ENCODE results near the gene WNT10A. TPM values are rescaled to one million over a fixed set of nuclear protein-coding genes. Genes with fewer than 3 reads are reported as not detected.

WNT10A gene
- total and polyA plus RNA-seq, 8 donors = 4.3 to 6.7 TPM; not detected in 6

DNA sequence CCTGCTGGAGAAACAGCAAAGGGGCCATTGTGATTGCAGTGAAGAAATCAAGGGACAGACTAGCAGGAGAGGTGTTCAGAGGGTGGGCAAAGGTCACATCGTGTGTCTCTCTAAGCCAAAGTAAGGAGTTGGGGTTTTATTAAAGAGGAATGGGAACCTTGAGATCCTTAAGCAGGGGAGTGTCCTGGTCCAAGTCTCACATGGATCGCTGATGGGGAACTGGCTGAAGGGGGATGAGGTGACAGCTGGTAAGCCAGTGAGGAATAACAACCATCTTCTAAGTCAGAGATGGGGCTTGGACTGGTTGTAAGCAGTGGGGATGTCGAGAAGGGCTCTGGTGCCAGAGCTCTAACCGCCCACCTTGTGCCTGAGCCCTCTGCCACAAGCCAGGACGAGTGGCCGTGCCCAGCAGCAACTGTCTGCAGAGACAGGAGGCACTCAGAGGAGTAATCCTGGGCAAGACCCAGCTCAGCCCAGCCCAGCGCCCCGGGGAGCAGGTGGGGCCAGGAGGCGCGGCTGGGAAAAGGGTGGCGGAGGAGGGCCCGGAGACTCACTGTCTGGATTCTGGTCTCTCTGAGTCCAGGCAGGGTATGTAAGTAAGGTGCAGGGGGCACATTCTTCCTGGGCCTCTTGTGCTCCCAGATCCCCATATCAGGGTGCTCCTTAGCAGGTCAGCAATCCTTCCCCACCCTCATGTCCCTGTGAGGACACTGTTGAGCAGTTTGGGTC, 13.7 kb downstream of the WNT10A start:
- H3K4me1 ChIP-seq = peaks cover 31 to 47% (median 39%) of the 10 kb centered on the region in 4 donors
- DNase-seq = no peak
- intact Hi-C loops (cut with DNase I; ENCODE audit: low total_unique reads) = no loop called here
- no peaks in the 10 kb centered on the region for H3K9me3 ChIP-seq
- H3K27ac ChIP-seq = no peak overlapping the region
- peaks cover 10 to 84% (median 66%) of the 10 kb centered on the region in 3 donors for H3K27me3 ChIP-seq
- TF ChIP-seq POLR2A (IDR thresholded peaks at IDR 0.05) = no peak
- TF ChIP-seq, protein P1, sequence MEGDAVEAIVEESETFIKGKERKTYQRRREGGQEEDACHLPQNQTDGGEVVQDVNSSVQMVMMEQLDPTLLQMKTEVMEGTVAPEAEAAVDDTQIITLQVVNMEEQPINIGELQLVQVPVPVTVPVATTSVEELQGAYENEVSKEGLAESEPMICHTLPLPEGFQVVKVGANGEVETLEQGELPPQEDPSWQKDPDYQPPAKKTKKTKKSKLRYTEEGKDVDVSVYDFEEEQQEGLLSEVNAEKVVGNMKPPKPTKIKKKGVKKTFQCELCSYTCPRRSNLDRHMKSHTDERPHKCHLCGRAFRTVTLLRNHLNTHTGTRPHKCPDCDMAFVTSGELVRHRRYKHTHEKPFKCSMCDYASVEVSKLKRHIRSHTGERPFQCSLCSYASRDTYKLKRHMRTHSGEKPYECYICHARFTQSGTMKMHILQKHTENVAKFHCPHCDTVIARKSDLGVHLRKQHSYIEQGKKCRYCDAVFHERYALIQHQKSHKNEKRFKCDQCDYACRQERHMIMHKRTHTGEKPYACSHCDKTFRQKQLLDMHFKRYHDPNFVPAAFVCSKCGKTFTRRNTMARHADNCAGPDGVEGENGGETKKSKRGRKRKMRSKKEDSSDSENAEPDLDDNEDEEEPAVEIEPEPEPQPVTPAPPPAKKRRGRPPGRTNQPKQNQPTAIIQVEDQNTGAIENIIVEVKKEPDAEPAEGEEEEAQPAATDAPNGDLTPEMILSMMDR (IDR thresholded peaks at IDR 0.05) = no peak
- no peak for TF ChIP-seq POLR2AphosphoS5 (IDR thresholded peaks at IDR 0.05)
- no peak for TF ChIP-seq EP300 (IDR thresholded peaks at IDR 0.05)
- no peak overlapping the region for H3K4me3 ChIP-seq
- H3K36me3 ChIP-seq = no peaks in the 10 kb centered on the region
- 43 to 72% (median 54%) methylated on average over 9 to 12 of the region's 12 CpGs for WGBS, 5 donors

DNA sequence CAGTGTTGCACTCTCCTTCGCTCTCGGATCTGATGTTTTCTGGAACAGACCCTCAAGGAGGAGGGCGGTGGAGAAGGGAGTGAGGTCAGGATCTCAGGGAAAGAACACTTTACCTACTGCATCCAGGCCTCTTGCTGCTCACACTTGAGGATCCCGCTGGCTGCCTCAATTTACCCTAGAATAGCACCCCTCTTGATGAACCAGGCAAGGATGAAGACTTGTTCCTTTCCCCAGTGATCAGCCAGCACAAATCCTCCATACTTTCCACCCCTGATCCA, 14.2 kb downstream of the WNT10A start:
- Histone ChIP-seq H3K4me1 (peaks cover 31 to 47% (median 39%) of the 10 kb centered on the region in 4 donors), H3K27me3 (peaks cover 10 to 89% (median 71%) of the 10 kb centered on the region in 3 donors), H3K36me3 (no peaks in the 10 kb centered on the region), H3K4me3 (no peak overlapping the region), H3K9me3 (no peaks in the 10 kb centered on the region), H3K27ac (no peak overlapping the region)
- intact Hi-C loops (cut with DNase I; ENCODE audit: low total_unique reads) = no loop called here
- no peak for TF ChIP-seq POLR2A (IDR thresholded peaks at IDR 0.05)
- TF ChIP-seq EP300 (IDR thresholded peaks at IDR 0.05) = no peak
- no peak for TF ChIP-seq POLR2AphosphoS5 (IDR thresholded peaks at IDR 0.05)
- TF ChIP-seq, protein P1 (IDR thresholded peaks at IDR 0.05) = no peak
- no peak for DNase-seq
- 84 to 88% (median 86%) methylated on average over 4 of the region's 4 CpGs for WGBS, 5 donors

DNA sequence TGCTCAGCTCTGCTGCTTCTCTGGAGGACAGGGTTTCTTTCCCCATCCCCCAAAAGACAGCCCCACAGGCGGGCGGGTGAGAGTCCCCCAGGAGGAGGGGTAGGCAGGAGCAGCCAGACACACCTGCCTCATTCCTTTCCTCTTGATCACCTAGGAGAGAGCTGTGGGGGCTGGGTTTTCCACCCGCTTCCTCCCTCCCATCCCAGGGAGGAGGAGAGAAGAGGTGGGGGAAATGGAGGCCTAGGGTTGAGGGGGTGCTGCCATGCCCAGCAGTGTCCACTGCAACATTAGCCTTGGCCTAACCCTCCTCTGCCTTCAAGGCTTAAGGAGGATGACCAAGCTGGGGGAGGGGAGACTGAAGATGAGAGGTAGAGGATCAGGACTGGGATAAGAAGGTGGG, 14.7 kb downstream of the WNT10A start:
- WGBS, 5 donors = 55 to 72% (median 64%) methylated on average over 3 of the region's 3 CpGs
- Histone ChIP-seq H3K27ac (no peak overlapping the region), H3K4me1 (peaks cover 31 to 47% (median 39%) of the 10 kb centered on the region in 4 donors), H3K9me3 (no peaks in the 10 kb centered on the region), H3K36me3 (no peaks in the 10 kb centered on the region), H3K27me3 (peaks cover 10 to 94% (median 71%) of the 10 kb centered on the region in 3 donors), H3K4me3 (no peak overlapping the region)
- intact Hi-C loops (cut with DNase I; ENCODE audit: low total_unique reads) = no loop called here
- no peak for TF ChIP-seq POLR2A (IDR thresholded peaks at IDR 0.05)
- TF ChIP-seq, protein P1 (IDR thresholded peaks at IDR 0.05) = no peak
- no peak for TF ChIP-seq EP300 (IDR thresholded peaks at IDR 0.05)
- no peak for TF ChIP-seq POLR2AphosphoS5 (IDR thresholded peaks at IDR 0.05)
- DNase-seq = peak in 1 of 2 donors; percentile 18

DNA sequence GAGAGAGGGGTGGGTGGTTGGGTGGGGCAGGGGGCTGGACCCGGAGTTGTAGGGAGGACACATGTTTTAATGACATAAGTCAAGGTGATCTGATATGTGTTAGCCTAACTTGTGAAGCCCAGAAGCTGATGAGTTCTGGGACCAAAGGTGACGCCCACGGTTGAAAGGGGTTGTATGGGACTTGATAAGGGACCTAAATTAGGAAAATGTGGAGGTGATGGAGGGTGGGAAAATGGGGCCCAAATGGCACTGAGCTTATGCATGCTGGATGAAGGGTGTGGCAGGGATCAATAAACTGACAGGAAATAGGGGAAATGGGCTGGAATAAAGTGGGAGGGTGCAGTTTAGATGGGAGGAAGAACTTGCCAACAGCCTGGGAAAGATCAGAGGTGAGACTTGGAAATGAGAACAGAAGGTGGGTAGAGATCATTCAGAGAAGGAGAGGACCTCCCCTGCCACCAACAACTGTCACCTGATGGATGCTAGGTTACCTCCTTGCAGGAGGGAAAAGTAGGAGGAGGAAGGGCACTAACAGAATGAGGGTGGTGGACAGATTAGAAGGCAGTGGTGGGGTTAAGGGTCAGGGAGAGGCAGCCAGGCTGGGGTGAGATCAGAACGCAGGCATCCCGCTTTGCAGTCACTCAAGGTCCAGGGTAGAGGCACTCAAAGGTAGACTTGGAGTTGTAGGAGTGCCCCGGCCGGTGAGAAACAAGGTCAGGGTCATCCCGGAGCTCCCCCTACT, 15.3 kb downstream of the WNT10A start:
- no peak overlapping the region for H3K4me3 ChIP-seq
- TF ChIP-seq, protein P1 (IDR thresholded peaks at IDR 0.05) = no peak
- no peak for TF ChIP-seq POLR2A (IDR thresholded peaks at IDR 0.05)
- TF ChIP-seq EP300 (IDR thresholded peaks at IDR 0.05) = no peak
- TF ChIP-seq POLR2AphosphoS5 (IDR thresholded peaks at IDR 0.05) = no peak
- H3K9me3 ChIP-seq = no peaks in the 10 kb centered on the region
- 26 to 42% (median 35%) methylated on average over 8 of the region's 8 CpGs for WGBS, 5 donors
- peaks cover 10 to 100% (median 71%) of the 10 kb centered on the region in 3 donors for H3K27me3 ChIP-seq
- H3K4me1 ChIP-seq = peaks cover 31 to 47% (median 39%) of the 10 kb centered on the region in 4 donors
- DNase-seq = no peak
- intact Hi-C loops (cut with DNase I; ENCODE audit: low total_unique reads) = no loop called here
- H3K27ac ChIP-seq = no peak overlapping the region
- H3K36me3 ChIP-seq = no peaks in the 10 kb centered on the region

Measured in stomach (tissue), 9 donors.